Fibroblast of skin of abdomen (primary cell): ENCODE measurements around the gene INHBE.
"Not testable (repeated sequence)": the region's sequence is repeated elsewhere in the genome, so short reads cannot be mapped to it uniquely, and the experiment has no call there.

Experiments used
- DNase-seq: peaks from one replicate; pipeline ENCODE4 v3.0.0-alpha.2; 2013

Gene INHBE

DNA sequence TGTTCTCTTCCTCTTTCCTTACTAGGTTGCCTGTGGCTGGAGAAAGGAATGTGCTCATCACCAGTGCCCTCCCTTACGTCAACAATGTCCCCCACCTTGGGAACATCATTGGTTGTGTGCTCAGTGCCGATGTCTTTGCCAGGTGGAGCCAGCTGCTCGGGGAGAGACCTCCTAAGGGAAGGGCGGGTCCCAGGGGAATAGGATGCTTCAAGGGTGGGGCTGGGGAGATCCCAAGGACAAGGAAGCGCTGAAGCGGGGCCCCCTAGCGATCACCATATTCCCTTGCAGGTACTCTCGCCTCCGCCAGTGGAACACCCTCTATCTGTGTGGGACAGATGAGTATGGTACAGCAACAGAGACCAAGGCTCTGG, 43.0 kb downstream of the INHBE start:
- no peak for DNase-seq

DNA sequence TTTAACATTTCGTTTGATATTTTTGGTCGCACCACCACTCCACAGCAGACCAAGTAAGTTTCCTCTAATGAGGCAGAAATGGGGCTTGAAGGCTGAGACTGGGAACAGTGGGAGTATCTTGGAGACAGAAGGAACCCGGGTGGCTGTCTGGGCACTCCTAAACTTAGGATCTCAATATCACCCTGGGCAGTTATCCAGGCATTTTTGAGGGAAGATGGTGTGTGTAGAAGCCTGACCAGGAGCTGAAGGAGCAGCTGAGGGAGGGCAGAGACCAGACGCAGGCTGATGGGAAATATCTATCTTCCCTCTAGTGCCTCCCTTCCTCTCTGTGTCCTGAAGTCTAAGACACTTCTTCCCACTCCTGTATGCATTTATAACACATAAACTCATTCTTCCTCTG, 43.5 kb downstream of the INHBE start:
- DNase-seq: no peak

DNA sequence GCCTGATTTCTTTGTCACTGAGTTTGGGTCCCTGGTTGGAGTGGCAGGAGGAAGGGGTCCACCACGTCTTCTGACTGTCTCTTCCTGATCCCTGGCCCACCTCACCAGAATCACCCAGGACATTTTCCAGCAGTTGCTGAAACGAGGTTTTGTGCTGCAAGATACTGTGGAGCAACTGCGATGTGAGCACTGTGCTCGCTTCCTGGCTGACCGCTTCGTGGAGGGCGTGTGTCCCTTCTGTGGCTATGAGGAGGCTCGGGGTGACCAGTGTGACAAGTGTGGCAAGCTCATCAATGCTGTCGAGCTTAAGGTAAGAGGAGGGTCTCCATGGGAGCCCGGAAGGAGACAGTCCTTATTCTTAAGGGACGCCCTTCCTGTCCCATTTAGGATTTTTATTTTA, 45.1 kb downstream of the INHBE start:
- no peak for DNase-seq

DNA sequence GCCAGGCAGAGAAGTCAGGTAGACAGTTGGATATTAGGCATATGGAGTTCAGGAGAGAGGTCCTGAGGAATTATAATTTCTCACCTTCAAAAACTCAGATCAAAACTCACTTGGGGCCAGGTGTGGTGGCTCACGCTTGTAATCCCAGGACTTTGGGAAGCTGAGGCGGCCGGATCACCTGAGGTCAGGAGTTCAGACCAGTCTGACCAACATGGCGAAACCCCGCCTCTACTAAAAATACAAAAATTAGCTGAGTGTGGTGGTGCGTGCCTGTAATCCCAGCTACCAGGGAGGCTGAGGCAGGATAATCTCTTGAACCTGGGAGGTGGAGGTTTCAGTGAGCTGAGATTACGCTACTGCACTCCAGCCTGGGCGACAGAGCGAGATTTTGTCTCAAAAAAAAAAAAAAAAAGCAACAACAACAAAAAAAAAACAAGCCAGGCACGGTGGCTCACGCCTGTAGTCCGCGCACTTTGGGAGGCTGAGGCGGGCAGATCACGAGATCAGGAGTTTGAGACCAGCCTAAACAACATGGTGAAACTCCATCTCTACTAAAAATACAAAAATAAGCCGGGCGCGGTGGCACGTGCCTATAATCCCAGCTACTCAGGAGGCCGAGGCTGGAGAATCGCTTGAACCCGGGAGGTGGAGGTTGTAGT, 47.3 kb downstream of the INHBE start:
- DNase-seq: not testable (repeated sequence)

DNA sequence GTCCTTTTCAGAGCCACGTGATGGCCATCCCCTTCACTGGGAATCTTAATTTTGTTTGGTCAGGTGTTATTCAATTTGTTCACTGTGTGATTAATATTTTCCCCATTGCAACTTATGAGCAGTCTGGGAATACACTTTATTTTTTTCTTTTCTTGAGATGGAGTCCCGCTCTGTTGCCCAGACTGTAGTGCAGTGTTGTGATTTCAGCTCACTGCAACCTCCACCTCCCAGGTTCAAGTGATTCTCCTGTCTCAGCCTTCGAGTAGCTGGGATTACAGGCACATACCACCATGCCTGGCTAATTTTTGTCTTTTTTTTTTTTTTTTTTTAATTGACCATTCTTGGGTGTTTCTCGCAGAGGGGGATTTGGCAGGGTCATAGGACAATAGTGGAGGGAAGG, 51.4 kb downstream of the INHBE start:
- DNase-seq: not testable (repeated sequence)
